ENCODE results near the gene NCAM2. TPM values are rescaled to one million over a fixed set of nuclear protein-coding genes. Genes with fewer than 3 reads are reported as not detected.

Gene NCAM2
- total RNA-seq, 1 donor from 2014 or later: 1.3 TPM

- H3K36me3 ChIP-seq (ENCODE audit: control insufficient read depth, insufficient read depth, low read length): no peaks in the 10 kb centered on the region
- no peak overlapping the region for H3K4me3 ChIP-seq (ENCODE audit: low read depth, low read length)
- FAIRE-seq: no peak
- no peaks in the 10 kb centered on the region for H3K27me3 ChIP-seq (ENCODE audit: control insufficient read depth, insufficient read depth, low read length)
- TF ChIP-seq CTCF (IDR thresholded peaks at IDR 0.05; ENCODE audit: insufficient read depth, low read length, severe bottlenecking): no peak
- no peak for DNase-seq (ENCODE audit: low read depth)
Measured at GRCh38 chr21:21457077-21457476, 458.9 kb downstream of the NCAM2 start.

- FAIRE-seq: peak; percentile 62
- no peak for DNase-seq (ENCODE audit: low read depth)
- no peaks in the 10 kb centered on the region for H3K27me3 ChIP-seq (ENCODE audit: control insufficient read depth, insufficient read depth, low read length)
- no peak for TF ChIP-seq CTCF (IDR thresholded peaks at IDR 0.05; ENCODE audit: insufficient read depth, low read length, severe bottlenecking)
- no peaks in the 10 kb centered on the region for H3K36me3 ChIP-seq (ENCODE audit: control insufficient read depth, insufficient read depth, low read length)
- no peak overlapping the region for H3K4me3 ChIP-seq (ENCODE audit: low read depth, low read length)
Measured at GRCh38 chr21:21458124-21458631, 460.0 kb downstream of the NCAM2 start.

- TF ChIP-seq CTCF (IDR thresholded peaks at IDR 0.05; ENCODE audit: insufficient read depth, low read length, severe bottlenecking): no peak
- DNase-seq (ENCODE audit: low read depth) (no peak), FAIRE-seq (no peak)
- H3K4me3 ChIP-seq (ENCODE audit: low read depth, low read length): no peak overlapping the region
- no peaks in the 10 kb centered on the region for H3K36me3 ChIP-seq (ENCODE audit: control insufficient read depth, insufficient read depth, low read length)
- H3K27me3 ChIP-seq (ENCODE audit: control insufficient read depth, insufficient read depth, low read length): no peaks in the 10 kb centered on the region
Measured at GRCh38 chr21:21460979-21461378, 462.8 kb downstream of the NCAM2 start.

GRCh38 chr21:21463456-21463855 lies 465.2 kb downstream of the NCAM2 start:
- H3K4me3 ChIP-seq (ENCODE audit: low read depth, low read length): no peak overlapping the region
- FAIRE-seq (no peak), DNase-seq (ENCODE audit: low read depth) (no peak)
- no peaks in the 10 kb centered on the region for H3K36me3 ChIP-seq (ENCODE audit: control insufficient read depth, insufficient read depth, low read length)
- no peak for TF ChIP-seq CTCF (IDR thresholded peaks at IDR 0.05; ENCODE audit: insufficient read depth, low read length, severe bottlenecking)
- H3K27me3 ChIP-seq (ENCODE audit: control insufficient read depth, insufficient read depth, low read length): no peaks in the 10 kb centered on the region

- TF ChIP-seq CTCF (IDR thresholded peaks at IDR 0.05; ENCODE audit: insufficient read depth, low read length, severe bottlenecking): no peak
- H3K4me3 ChIP-seq (ENCODE audit: low read depth, low read length): no peak overlapping the region
- H3K27me3 ChIP-seq (ENCODE audit: control insufficient read depth, insufficient read depth, low read length): no peaks in the 10 kb centered on the region
- no peak for DNase-seq (ENCODE audit: low read depth)
- no peak for FAIRE-seq
- H3K36me3 ChIP-seq (ENCODE audit: control insufficient read depth, insufficient read depth, low read length): no peaks in the 10 kb centered on the region
Measured at GRCh38 chr21:21464684-21465083, 466.5 kb downstream of the NCAM2 start.

- FAIRE-seq (no peak), DNase-seq (ENCODE audit: low read depth) (no peak)
- Histone ChIP-seq H3K36me3 (ENCODE audit: control insufficient read depth, insufficient read depth, low read length) (no peaks in the 10 kb centered on the region), H3K27me3 (ENCODE audit: control insufficient read depth, insufficient read depth, low read length) (no peaks in the 10 kb centered on the region), H3K4me3 (ENCODE audit: low read depth, low read length) (no peak overlapping the region)
- TF ChIP-seq CTCF (IDR thresholded peaks at IDR 0.05; ENCODE audit: insufficient read depth, low read length, severe bottlenecking): no peak
Measured at GRCh38 chr21:21466752-21467151, 468.5 kb downstream of the NCAM2 start.
